GM18861 (cell line): ENCODE results near the gene ABHD16A.

Source experiments
- ATAC-seq: cut with Tn5 transposase; IDR thresholded peaks from one replicate; pipeline ENCODE4 v1.9.1; 2021; ENCODE audit not compliant: unreplicated experiment

The ABHD16A gene

DNA sequence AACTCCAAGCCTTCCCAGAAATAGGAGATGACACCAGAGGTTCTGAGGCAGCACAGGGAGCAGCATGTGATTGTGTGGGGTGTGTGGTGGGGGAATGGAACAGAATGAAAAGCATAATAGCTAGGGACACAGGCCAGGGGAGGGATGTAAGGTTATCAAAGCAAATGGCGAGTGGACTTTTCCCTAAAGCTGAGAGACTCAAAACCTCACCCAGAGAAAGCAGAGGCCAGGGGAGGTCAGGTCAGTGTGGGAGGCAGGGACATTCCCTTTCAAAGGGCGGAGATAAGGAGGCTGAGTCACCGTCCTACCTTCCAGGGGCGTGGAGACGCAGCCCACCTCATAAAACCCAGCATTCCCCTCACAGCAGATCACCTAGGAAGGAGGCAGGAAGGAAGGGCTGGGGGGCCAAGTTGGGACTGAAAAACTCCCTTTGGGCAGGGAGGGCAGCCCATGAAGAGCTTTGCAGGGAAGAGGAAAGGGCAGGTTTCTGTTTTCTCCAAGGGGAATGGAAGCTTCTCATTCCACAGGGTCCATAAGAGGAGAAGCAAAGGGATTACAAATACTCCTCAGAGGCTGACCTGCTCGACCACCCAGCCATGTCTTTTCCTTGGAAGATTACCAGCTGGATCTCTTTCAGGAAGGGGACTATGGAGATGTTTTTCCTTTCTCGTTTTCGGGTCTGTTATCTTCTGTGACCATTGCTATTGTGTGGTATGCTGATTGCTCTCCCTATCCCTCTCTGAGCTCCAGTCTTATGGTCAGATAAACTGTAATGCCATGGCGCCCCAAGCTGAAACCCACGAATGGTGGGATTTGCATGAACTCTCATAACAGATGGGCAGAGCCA lies 12.7 kb downstream of the ABHD16A start:
- ATAC-seq, result no peak

DNA sequence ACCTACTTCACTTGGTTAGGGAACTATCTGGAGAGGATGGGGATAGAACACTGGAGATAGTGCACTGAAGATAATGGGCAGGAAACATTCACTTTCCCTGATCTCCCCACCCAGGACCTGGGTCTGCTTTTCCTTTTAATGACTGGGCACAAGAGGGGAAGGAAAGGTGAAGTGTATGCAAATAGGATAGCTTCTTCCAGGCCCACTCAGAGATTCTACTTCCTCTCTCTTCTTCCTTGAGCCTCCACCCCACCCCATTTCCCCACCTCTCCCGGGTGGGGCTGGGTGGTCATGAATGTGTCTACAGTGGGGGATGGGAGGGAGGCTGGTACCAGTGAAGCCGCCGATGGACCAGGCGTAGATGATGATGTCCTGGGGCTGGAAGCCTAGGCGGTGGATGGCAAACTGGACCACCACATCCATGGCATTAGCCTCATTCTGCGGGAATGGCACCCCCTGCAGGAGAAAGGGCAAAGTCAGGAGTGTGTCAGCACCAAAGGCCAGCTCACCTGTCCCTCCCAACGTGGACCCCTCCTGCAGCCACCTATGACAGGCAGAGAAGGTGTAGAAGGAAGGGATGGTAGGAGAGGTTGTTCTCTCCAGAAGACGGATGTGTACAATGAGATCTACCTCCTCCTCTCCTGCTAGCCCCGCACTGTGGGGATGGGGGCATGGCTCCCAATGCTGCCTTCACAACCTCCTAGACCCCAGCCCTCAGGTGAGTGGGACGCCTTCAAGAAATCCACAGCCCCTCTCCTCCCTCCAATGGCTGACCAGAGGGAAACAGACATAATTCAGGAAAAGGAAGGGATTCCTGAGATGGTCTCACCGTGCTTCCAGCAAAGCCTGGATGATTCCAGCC lies 13.6 kb downstream of the ABHD16A start:
- ATAC-seq, result no peak

DNA sequence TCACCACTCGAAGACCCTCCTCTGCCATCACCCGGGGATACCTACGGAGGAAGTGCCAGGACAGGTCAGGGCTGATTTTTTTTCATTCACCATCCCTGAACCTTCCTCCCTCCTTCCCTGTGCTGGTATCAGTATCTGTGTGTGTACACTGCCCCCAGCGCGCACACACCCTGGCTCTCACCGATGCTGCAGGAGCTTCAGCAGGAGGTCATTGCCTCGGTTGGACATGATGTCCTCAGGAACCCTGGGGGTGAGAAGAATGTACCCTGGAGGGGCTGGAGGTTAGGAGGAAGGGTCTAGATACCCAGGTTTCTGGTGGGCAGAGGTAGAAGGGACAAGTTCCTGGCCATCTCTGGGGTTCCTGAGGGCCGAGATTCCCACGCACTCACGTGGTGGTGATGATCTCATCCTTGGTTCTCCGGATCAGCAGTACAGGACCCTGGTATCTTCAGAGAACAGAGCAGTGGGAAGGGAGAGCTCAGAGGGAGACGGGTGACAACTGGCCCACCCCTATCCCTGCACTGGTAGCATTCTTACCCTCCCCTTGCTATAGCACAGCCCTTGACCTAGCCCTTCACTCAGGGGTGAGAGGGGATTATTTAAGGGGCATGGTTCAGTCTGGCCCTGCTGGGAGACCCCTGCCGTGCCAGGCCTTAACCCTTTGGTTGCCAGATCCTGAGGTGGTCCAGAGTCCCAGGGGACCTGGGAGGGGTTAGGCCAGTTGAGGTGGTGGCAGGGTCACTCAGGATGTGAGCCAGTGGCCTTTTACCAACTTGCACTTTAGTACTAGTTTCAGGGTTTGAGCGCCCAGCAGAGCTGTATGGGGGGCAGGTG lies 15.0 kb downstream of the ABHD16A start:
- ATAC-seq, result no peak

DNA sequence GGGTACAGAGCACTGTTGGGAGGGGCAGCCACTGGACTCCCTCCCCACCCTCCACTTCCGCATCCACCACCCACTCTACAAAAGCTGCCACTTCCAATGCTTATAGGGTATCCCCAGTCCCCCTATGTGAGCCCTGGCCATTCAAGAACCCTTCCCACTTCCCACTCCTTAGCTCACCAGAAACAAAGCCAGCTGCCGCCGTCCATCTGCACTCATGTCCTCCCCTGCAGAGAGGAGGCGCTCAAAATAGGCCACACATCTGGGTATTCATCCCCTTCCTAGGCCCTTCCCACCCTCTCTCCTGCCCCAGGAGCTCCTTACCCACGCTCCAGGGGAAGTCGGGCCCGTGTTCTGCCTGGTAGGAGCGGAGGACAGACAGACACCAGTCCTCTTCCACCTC lies 15.8 kb downstream of the ABHD16A start:
- no peak for ATAC-seq

DNA sequence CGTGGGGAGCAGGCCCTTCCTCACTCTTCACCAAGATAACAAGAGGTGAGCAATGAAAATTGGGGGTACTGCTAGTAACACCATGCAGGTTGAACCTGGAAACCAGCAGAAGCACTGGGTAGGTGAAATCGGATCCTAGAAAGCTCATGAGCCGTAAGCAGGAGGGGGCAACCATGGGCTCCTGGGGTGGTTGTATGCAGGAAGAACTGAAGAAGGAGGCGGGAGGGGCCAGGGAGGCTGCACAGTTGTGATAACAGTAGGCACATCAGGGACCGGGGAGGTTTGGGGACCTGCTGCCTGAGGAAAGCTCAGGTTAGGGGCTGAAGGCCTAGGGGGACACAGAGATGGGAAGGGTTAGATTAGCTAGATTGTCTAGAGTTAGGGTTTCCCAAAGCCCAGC lies 16.6 kb downstream of the ABHD16A start:
- no peak for ATAC-seq

DNA sequence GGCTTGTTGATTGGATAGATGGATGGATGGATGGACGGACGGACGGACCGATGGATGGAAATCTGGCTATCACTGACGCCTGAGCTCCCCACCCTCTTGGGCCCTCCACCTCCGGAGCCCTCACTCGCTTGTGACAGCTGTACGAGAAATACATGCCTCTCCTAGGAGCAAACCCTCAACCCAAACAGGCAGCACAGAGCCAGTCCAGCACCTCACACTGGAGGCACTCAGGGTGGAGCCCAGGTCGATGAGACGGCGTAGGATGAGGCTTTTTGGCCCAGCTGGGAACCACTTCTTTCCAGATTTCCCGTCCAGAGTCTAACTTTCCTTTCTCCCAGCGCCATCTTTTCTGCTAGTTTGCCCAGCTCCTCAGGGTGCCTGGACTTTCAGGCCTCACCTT lies 19.5 kb downstream of the ABHD16A start:
- no peak for ATAC-seq

DNA sequence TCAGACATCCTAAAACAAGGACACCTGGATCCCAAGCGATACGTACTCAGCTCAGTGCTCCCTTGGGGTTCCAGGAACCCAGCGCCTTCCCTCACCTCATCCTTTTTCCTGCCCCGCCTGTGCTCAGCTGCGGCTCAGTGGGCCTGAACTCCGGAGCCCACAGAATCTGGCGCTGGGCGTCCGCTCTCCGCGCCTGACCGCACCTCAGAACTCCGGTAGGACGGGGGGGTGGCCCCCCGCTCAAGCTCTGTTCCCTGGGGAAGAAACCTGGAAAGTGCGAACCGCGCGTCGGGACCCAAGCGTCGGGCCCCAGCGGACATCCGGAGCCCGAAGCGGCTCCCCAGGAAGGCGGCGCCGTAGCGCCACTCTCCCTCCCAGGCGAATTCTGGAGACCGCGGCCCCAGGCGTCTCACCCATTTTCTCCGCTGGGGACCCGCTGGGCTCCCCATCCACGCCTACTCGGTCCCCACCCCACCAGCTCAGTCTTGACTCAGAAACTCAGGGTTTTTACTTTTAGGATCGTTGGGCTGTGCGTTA lies 21.9 kb downstream of the ABHD16A start:
- no peak for ATAC-seq

DNA sequence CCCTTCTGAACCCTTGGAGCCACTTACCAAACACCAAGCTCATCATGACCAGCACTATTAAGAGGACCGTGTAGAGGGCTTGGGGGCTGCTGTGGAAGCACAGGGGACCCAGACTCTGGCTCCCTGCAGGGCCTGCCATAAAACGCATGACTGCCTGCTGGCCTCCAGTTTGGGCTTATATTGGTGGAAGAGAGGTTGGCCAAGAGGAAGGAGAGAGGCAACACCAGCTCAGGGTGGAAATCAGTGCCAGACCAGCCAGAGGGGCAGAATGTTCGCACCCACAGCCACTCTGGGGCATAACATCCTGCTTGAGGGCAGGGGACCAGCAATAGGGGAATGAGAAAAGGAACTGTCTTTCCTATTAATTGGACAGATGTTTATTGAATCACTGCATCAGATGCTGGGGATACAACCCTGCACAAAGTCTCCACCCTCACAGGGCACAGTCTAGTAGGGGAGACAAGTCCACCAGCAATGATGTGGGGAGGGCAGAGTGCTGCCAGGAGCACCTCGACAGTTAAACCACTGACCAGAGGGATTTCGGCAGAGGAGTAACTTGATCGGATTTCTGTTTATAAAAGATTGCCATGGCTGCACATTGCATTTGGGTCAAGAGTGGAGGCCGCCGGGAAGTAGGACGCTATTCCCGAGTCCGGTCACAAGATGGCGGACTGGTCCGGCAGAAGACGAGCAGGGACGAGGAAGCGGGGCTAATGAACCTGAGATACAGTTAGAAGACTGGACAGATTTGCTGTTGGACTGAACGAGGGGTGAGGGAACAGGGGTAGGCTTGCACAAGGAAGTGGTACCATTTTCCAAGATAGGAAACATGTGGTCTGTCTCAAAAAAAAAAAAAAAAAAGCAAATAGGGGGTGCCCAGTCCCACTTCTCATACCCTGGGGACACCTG lies 22.6 kb downstream of the ABHD16A start, which contains the start of gene LY6G5C:
LY6G5C (minus strand) TSS at position 842 of the 909 bp plus-strand sequence; CDS start at position 148, 694 bp downstream.
- ATAC-seq, result no peak

DNA sequence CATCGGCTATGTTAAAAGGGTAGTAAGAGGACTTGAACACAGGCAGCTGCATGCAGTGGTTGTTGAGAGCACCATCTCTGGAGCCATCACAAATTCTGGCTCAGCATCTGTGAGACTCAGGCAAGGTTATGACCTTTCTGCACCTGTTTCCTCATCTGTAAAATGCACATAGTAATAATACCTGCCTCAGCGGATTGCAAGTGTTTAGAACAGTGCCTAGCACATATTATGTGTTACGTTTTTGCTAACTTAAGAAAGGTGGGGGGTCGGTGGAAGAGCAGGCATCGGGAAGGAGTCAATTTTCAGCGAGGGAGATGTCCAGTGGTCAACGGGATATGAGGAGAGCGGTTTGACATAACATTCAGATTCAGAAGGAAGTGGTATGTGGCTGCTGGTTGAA lies 25.2 kb downstream of the ABHD16A start:
- no peak for ATAC-seq

DNA sequence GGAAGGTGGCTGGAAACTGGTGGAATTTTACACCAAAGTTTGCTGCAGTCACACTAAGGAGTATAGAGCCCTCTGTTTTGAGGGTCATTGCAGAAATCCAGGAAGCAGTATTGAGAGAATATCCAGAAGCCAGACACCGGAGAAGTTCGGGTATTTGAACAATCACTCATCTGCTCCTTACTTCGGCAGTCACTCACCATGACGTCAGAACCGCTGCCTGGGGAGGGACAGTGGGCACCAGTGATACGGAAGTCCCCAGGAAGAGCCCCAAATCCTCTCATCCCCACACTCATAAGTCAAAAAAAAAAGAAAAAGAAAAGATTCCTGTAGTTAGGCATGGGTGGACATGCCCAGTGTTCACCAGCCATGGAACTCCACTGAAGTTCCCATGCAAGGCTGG lies 26.2 kb downstream of the ABHD16A start:
- ATAC-seq, result no peak

DNA sequence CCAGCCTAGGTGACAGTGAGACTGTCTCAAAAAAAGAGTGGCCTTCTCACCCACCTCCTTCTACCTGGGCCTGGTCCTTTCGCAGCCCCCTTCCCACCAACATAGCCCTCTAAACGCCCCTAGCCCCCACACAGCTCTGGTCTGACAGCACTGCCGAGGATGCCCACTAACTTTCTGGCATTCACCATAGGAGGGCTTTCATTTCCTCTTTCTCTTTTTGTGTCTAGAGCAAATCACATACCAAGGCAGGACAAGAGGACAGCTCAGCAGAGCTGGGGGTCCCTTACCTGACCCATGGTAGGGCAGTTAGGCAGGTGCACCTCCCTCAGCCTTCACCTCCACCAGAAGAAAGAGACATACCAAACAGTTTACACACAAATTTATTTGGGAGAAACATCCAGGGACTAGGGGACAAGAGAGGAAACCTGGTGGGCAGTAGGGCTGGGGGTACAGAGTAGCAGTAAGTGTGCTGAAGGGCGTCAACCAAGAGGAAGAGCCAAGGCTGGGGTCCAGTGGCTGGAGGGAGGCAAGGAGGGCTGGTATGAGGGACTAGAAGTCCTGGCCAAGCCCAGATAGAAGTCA lies 26.7 kb downstream of the ABHD16A start:
- no peak for ATAC-seq

DNA sequence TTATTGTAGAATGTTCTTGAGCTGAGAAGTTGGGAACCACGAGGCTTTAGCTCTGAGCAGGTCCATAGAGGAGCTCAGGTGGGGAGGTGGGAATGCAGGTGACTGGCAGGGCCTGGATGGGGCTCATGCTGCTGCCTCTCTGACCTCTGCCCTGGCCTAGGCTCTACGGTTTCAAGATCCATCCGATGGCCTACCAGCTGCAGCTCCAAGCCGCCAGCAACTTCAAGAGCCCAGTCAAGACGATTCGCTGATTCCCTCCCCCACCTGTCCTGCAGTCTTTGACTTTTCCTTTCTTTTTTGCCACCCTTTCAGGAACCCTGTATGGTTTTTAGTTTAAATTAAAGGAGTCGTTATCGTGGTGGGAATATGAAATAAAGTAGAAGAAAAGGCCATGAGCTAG lies 33.4 kb downstream of the ABHD16A start, which contains the start of gene LY6G5B:
LY6G5B (plus strand) TSS at position 301 of the 400 bp plus-strand sequence. CDS start 975 bp downstream, outside the sequence.
- no peak for ATAC-seq

DNA sequence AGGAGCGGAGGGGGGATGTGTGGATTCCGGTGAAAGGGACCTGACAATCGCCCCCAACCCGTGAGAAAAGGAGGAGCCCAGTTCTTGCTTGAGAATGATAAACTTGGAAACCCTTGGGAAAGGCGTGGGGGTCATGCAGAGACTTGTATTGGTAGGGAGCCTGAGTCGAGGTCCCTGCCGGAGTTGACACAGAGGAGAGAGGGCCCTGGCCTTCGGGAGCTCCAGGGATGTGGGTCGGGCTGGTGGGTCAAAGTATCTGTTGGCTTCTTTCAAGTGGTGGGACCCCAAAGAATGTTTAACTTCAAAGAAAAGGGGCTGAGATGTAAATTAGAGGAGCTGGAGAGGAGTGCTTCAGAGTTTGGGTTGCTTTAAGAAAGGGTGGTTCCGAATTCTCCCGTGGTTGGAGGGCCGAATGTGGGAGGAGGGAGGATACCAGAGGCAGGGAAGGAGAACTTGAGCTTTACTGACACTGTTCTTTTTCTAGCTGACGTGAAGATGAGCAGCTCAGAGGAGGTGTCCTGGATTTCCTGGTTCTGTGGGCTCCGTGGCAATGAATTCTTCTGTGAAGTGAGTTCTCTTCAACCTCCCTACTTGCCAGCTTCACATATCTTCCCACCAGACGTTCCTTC lies 36.7 kb downstream of the ABHD16A start:
- no peak for ATAC-seq

DNA sequence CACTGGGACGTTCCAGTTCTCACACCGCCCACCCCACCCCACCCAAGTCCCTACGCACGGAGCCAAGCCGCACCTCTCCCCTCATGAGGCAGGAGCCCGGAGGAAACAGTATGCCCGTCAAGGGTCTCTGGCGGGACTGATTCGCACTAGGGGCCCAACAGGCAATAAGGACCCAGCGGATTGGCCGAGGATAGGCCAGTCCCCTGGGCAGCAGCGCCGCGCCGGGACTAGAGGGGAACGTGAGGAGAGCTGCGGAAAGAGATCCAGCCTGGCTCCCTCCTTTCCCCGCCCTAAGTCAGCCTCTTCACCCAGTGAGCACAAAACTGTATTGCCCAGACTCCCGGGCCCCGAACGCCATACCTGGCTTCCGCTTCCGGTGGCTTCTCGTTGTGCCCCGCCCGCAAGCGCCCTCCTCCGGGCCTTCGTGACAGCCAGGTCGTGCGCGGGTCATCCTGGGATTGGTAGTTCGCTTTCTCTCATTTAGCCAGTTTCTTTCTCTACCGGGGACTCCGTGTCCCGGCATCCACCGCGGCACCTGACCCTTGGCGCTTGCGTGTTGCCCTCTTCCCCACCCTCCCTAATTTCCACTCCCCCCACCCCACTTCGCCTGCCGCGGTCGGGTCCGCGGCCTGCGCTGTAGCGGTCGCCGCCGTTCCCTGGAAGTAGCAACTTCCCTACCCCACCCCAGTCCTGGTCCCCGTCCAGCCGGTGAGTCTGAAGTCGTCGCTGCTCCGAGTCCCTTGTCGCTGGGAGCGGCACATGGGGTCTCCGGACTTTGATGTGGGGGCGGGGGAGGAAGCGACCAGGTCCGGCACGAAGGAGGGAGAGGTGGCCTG lies 37.4 kb downstream of the ABHD16A start, which contains the start of gene CSNK2B:
CSNK2B (plus strand) TSS at position 580 of the 836 bp plus-strand sequence. CDS start 752 bp downstream, outside the sequence.
- ATAC-seq, result peak; percentile 72

DNA sequence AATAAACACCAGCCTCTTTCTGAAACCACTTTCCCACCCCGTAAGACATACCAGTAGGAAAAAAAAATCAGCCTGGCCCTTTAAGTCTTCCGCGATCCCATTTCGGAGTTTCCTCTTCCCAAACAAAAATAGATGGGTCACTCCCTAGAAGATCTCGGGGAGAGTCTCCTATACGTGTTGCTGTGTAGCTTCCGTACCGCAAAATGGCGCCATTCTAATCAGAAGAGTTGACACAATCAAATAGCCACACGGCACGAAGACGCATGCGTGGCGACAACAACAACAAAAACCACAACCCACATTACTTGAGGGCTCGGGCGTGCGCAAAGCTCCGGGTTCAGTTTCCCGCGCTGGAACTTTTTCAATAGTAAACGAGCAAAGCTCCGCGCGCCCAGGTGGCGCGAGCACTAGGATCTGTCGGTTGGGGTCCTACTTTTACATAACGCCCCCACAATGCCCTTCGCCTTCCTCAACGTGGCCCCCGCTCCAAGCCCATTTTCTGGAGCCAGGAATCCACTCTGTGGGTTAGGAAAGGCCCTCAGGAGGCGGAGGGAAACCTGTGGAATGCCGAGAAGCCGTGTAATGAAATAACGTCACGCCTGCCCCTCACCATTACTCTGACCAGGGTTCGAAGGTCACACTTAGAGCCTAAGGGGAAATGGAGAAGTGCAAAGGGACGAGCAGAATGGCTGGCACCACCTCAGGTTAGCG lies 38.2 kb downstream of the ABHD16A start, which contains the start of gene GPANK1:
GPANK1 (minus strand) TSS at position 208 of the 711 bp plus-strand sequence. CDS start 519 bp downstream, outside the sequence.
- no peak for ATAC-seq

DNA sequence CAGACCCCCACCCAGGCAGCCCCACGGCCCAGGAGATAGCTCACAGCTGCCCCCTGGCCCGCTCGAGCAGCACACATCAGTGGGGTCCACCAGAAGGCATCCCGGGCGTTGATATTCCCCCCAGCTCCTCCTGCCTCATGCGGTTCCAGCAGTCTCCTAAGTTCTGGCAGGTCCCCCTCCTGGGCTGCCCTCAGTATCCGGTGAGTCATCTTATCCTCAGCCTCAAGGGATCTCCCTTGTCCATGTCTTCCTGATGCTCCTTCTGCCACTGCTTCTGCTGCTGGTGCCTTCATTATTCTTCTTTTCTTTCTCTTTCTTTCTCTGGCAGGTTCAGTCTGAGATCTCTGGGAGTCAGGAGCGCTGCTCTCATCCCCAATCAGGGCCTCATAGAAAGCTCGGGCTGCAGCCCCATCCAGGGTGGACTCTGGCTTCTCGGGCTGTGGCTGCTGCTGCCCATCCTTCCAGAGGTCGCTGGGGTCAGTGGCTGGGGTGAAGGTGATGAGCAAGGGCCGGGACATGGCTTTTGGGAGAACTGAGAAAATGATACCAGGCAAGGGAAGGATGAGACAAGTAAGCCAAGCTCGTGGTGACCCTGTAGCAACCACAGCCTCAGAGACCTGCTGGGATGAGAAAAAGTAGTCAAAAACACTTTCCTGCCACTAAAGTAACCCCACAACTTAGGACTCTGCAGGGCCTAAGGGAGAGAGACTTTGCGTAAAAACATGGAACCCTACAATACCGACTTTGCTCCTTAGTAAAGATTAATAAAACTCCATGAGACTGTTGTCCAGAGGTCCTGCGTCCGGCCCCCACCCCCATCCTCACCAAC lies 38.9 kb downstream of the ABHD16A start:
- no peak for ATAC-seq
